SK-N-SH (cell line): Measurements from ENCODE around the gene MAP3K2. TPM values are rescaled to one million over a fixed set of nuclear protein-coding genes. Genes with fewer than 3 reads are reported as not detected.

Source experiments
- CTCF ChIA-PET: fragments of 300-600, 350-600 bp; formaldehyde crosslinking; extraction: SDS; loops from one replicate; lab custom pipeline; 2021; lab: Yijun Ruan, JAX
- POLR2A ChIA-PET: fragments of 350-600 bp; sonication (Branson Sonifier 250); formaldehyde crosslinking; extraction: SDS; loops from one replicate; lab custom pipeline; 2020; ENCODE audit warnings: antibody characterized with exemption, inconsistent platforms; lab: Yijun Ruan, JAX
- DNase-seq: peaks from one replicate; pipeline ENCODE4 v3.0.0; 2012
- H2AFZ ChIP-seq: fragments of 200-600 bp; sonication (generic); 2 replicates; pipeline ENCODE4 v1.8.1; 2016; ENCODE audit warnings: antibody characterized with exemption, mild to moderate bottlenecking, low read depth
- H3F3A ChIP-seq: fragments of 200-600 bp; sonication (generic); replicated peaks from 2 replicates; pipeline ENCODE3; 2016; ENCODE audit warnings: antibody characterized with exemption, mild to moderate bottlenecking; ENCODE audit not compliant: insufficient read depth
- H3K27ac ChIP-seq, 2 experiments: fragments of 200-500 bp in 1 of 2; fragments of 200-600 bp in 1 of 2; sonication (Bioruptor generic) in 1 of 2; sonication (generic), shearing (Covaris generic) in 1 of 2; 2 replicates each; pipeline versions ENCODE4 v1.5.1 to v1.6.1; 2014 to 2016; ENCODE audit warnings: low read depth in 2 of 2, inconsistent platforms in 1 of 2, low read length in 1 of 2, mild to moderate bottlenecking in 1 of 2, mixed read lengths in 1 of 2
- H3K27me3 ChIP-seq: fragments of 200-600 bp; sonication (generic), shearing (Covaris generic); 2 replicates; pipeline ENCODE4 v1.6.1; 2016; ENCODE audit warnings: mixed run types; ENCODE audit not compliant: insufficient read depth
- H3K36me3 ChIP-seq, 2 experiments: fragments of 200-500 bp in 1 of 2; fragments of 200-600 bp in 1 of 2; sonication (Bioruptor generic) in 1 of 2; sonication (generic) in 1 of 2; replicated peaks in 1 of 2; 2 replicates each; pipeline versions ENCODE3 to v1.5.1; 2014 to 2016; ENCODE audit warnings: low read length in 1 of 2, mild to moderate bottlenecking in 1 of 2; ENCODE audit not compliant: insufficient read depth in 2 of 2, control insufficient read depth in 1 of 2
- H3K4me1 ChIP-seq, 2 experiments: fragments of 200-500 bp in 1 of 2; fragments of 200-600 bp in 1 of 2; sonication (Bioruptor generic) in 1 of 2; sonication (generic), shearing (Covaris generic) in 1 of 2; 2 replicates each; pipeline versions ENCODE4 v1.5.1 to v1.6.1; 2014 to 2016; ENCODE audit warnings: low read depth in 1 of 2, low read length in 1 of 2, mixed run types in 1 of 2; ENCODE audit not compliant: insufficient read depth in 2 of 2, control insufficient read depth in 1 of 2
- H3K4me2 ChIP-seq: fragments of 200-600 bp; sonication (generic), shearing (Covaris generic); 2 replicates; pipeline ENCODE4 v1.6.1; 2017; ENCODE audit warnings: mixed run types
- H3K4me3 ChIP-seq, 2 experiments: fragments of 200-500 bp in 1 of 2; fragments of 200-600 bp in 1 of 2; sonication (Bioruptor generic) in 1 of 2; sonication (generic), shearing (Covaris generic) in 1 of 2; 2 replicates each; pipeline versions ENCODE4 v1.5.1 to v1.8.1; 2014 to 2016; ENCODE audit warnings: low read depth in 2 of 2, inconsistent platforms in 1 of 2, low read length in 1 of 2, mild to moderate bottlenecking in 1 of 2, mixed read lengths in 1 of 2, moderate library complexity in 1 of 2
- H3K79me2 ChIP-seq: fragments of 200-600 bp; sonication (generic); 2 replicates; pipeline ENCODE4 v1.8.1; 2017; ENCODE audit warnings: mild to moderate bottlenecking; ENCODE audit not compliant: insufficient read depth
- H3K9ac ChIP-seq: fragments of 200-600 bp; sonication (generic); 2 replicates; pipeline ENCODE4 v1.6.1; 2017; ENCODE audit warnings: mixed run types
- H3K9me2 ChIP-seq: fragments of 200-600 bp; sonication (generic); 2 replicates; pipeline ENCODE4 v1.6.1; 2017; ENCODE audit warnings: mixed run types
- H3K9me3 ChIP-seq: fragments of 200-600 bp; sonication (generic); 2 replicates; pipeline ENCODE4 v1.6.1; 2017; ENCODE audit warnings: mixed run types, mild to moderate bottlenecking, moderate library complexity
- H4K20me1 ChIP-seq: fragments of 200-600 bp; sonication (generic); 2 replicates; pipeline ENCODE4 v1.6.1; 2017; ENCODE audit warnings: mild to moderate bottlenecking, mixed run types; ENCODE audit not compliant: insufficient read depth
- EP300 ChIP-seq, 2 experiments: IDR thresholded peaks; 2 replicates each; pipeline versions ENCODE4 v1.4.0 to v1.6.1; 2012; ENCODE audit warnings: borderline replicate concordance in 1 of 2, low read depth in 1 of 2, low read length in 1 of 2
- EZH2phosphoT487 ChIP-seq: fragments of 200-600 bp; sonication (generic); IDR thresholded peaks from 2 replicates; pipeline ENCODE4 v1.6.1; 2017; ENCODE audit warnings: low read depth, mixed run types, mild to moderate bottlenecking, antibody characterized with exemption, moderate library complexity, borderline replicate concordance
- GABPA ChIP-seq: IDR thresholded peaks from 2 replicates; pipeline ENCODE4 v1.4.0; 2012; ENCODE audit warnings: low read depth, mild to moderate bottlenecking
- MEF2A ChIP-seq: IDR thresholded peaks from 2 replicates; pipeline ENCODE4 v1.4.0; 2012; ENCODE audit warnings: low read depth, borderline replicate concordance
- POLR2AphosphoS5 ChIP-seq: IDR thresholded peaks from 2 replicates; pipeline ENCODE4 v1.6.1; 2012; ENCODE audit warnings: low read depth, low read length
- TEAD4 ChIP-seq: IDR thresholded peaks from 2 replicates; pipeline ENCODE4 v1.4.0; 2012; ENCODE audit warnings: mild to moderate bottlenecking, borderline replicate concordance; ENCODE audit not compliant: insufficient read depth
- WGBS: methylation state at CpG from one replicate; pipeline ENCODE4 v1.1.6; 2017; ENCODE audit warnings: low lambda C conversion rate; 5-methylcytosine and 5-hydroxymethylcytosine counted together
- polyA plus RNA-seq, 3 experiments: library from polyadenylated mRNA; depleted of rRNA; stranded (reverse); fragments of >200 nt; gene quantifications; 2 replicates each; pipeline ENCODE4 v1.2.3, GENCODE V29; 2012
- TF ChIP-seq, protein P1 (sequence below): IDR thresholded peaks from 2 replicates; pipeline ENCODE4; 2012
- TF ChIP-seq, protein P2 (sequence below): IDR thresholded peaks from 2 replicates; pipeline ENCODE4 v1.4.0; 2012; ENCODE audit warnings: low read depth, borderline replicate concordance

Gene MAP3K2
- polyA plus RNA-seq, 1 of the 3 experiments (the other 2 are of a cell fraction) = 2.7 TPM

DNA sequence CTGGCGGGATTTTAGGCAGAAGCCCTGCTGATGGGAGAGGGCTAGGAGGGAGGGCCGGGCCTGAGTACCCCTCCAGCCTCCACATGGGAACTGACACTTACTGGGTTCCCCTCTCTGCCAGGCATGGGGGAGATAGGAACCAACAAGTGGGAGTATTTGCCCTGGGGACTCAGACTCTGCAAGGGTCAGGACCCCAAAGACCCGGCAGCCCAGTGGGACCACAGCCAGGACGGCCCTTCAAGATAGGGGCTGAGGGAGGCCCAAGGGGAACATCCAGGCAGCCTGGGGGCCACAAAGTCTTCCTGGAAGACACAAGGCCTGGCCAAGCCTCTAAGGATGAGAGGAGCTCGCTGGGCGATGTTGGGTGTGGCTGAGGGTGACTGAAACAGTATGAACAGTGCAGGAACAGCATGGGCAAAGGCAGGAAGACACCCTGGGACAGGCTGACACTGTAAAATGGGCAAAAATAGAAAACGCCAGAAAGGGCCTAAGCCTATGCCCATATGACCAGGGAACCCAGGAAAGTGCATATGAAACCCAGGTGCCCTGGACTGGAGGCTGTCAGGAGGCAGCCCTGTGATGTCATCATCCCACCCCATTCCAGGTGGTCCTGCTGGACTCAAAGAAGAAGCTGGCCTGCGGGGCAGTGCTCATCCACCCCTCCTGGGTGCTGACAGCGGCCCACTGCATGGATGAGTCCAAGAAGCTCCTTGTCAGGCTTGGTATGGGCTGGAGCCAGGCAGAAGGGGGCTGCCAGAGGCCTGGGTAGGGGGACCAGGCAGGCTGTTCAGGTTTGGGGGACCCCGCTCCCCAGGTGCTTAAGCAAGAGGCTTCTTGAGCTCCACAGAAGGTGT, 39.0 kb upstream of the MAP3K2 start:
- no peaks in the 10 kb centered on the region for H3K9me2 ChIP-seq
- H3K79me2 ChIP-seq = no peaks in the 10 kb centered on the region
- H3K4me1 ChIP-seq = peaks cover 0 to 6% of the 10 kb centered on the region in 2 experiments; a peak in 1 of 4 replicates
- no peak overlapping the region for H3K4me2 ChIP-seq
- ChIA-PET CTCF (interaction anchor here (1.1 to 1.9 kb wide), 3 partner anchors 10 to 102 kb away, joined by 5 to 6 read pairs (median 5); no protein-coding TSS in a partner anchor), POLR2A (no interaction called here)
- 83% methylated on average over 5 of the region's 10 CpGs for WGBS
- H3K9me3 ChIP-seq = no peaks in the 10 kb centered on the region
- no peak overlapping the region for H2AFZ ChIP-seq
- H3K27ac ChIP-seq = no peak overlapping the region
- peaks cover 6% of the 10 kb centered on the region for H3F3A ChIP-seq
- H3K9ac ChIP-seq = no peak overlapping the region
- no peaks in the 10 kb centered on the region for H3K27me3 ChIP-seq
- no peaks in the 10 kb centered on the region for H4K20me1 ChIP-seq
- no peak for DNase-seq
- H3K4me3 ChIP-seq = no peak overlapping the region
- H3K36me3 ChIP-seq = no peaks in the 10 kb centered on the region
- no peak for TF ChIP-seq EZH2phosphoT487
- no peak for TF ChIP-seq MEF2A
- TF ChIP-seq POLR2AphosphoS5 = no peak
- TF ChIP-seq, protein P1, sequence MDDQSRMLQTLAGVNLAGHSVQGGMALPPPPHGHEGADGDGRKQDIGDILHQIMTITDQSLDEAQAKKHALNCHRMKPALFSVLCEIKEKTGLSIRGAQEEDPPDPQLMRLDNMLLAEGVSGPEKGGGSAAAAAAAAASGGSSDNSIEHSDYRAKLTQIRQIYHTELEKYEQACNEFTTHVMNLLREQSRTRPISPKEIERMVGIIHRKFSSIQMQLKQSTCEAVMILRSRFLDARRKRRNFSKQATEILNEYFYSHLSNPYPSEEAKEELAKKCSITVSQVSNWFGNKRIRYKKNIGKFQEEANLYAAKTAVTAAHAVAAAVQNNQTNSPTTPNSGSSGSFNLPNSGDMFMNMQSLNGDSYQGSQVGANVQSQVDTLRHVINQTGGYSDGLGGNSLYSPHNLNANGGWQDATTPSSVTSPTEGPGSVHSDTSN = no peak
- no peak for TF ChIP-seq GABPA

DNA sequence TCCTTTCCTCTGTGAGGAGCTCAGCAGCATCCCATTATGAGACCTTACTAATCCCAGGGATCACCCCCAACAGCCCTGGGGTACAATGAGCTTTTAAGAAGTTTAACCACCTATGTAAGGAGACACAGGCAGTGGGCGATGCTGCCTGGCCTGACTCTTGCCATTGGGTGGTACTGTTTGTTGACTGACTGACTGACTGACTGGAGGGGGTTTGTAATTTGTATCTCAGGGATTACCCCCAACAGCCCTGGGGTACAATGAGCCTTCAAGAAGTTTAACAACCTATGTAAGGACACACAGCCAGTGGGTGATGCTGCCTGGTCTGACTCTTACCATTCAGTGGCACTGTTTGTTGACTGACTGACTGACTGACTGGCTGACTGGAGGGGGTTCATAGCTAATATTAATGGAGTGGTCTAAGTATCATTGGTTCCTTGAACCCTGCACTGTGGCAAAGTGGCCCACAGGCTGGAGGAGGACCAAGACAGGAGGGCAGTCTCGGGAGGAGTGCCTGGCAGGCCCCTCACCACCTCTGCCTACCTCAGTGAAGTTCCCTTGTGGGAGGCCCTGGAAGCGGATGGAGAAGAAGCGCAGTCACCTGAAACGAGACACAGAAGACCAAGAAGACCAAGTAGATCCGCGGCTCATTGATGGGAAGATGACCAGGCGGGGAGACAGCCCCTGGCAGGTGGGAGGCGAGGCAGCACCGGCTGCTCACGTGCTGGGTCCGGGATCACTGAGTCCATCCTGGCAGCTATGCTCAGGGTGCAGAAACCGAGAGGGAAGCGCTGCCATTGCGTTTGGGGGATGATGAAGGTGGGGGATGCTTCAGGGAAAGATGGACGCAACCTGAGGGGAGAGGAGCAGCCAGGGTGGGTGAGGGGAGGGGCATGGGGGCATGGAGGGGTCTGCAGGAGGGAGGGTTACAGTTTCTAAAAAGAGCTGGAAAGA, 38.0 kb upstream of the MAP3K2 start:
- Histone ChIP-seq H3K9me3 (no peaks in the 10 kb centered on the region), H3F3A (peaks cover 6% of the 10 kb centered on the region), H3K27me3 (no peaks in the 10 kb centered on the region), H3K9me2 (no peaks in the 10 kb centered on the region), H3K36me3 (no peaks in the 10 kb centered on the region), H3K4me3 (no peak overlapping the region), H3K27ac (no peak overlapping the region), H4K20me1 (no peaks in the 10 kb centered on the region), H3K79me2 (no peaks in the 10 kb centered on the region), H3K4me2 (no peak overlapping the region), H3K9ac (no peak overlapping the region), H3K4me1 (peaks cover 0 to 6% of the 10 kb centered on the region in 2 experiments; a peak in 1 of 4 replicates), H2AFZ (no peak overlapping the region)
- CTCF ChIA-PET = interaction anchor here (1.0 to 2.4 kb wide), 6 partner anchors 10 to 229 kb away, joined by 3 to 20 read pairs (median 4); no protein-coding TSS in a partner anchor
- no peak for DNase-seq
- POLR2A ChIA-PET = no interaction called here
- TF ChIP-seq TEAD4 = no peak
- no peak for TF ChIP-seq MEF2A
- TF ChIP-seq, protein P2, sequence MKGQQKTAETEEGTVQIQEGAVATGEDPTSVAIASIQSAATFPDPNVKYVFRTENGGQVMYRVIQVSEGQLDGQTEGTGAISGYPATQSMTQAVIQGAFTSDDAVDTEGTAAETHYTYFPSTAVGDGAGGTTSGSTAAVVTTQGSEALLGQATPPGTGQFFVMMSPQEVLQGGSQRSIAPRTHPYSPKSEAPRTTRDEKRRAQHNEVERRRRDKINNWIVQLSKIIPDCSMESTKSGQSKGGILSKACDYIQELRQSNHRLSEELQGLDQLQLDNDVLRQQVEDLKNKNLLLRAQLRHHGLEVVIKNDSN = no peak
- no peak for TF ChIP-seq EP300 (IDR thresholded peaks at IDR 0.05; ENCODE audit: borderline replicate concordance in 1 of 2, low read depth in 1 of 2, low read length in 1 of 2)
- 83% methylated on average over 15 of the region's 16 CpGs for WGBS
